Measurements from ENCODE around the gene EXOC4. TPM values are rescaled to one million over a fixed set of nuclear protein-coding genes. Genes with fewer than 3 reads are reported as not detected.

EXOC4 gene
- total RNA-seq, 4 donors from 2014 or later = 52.4 to 82.2 (median 67.0) TPM

DNA sequence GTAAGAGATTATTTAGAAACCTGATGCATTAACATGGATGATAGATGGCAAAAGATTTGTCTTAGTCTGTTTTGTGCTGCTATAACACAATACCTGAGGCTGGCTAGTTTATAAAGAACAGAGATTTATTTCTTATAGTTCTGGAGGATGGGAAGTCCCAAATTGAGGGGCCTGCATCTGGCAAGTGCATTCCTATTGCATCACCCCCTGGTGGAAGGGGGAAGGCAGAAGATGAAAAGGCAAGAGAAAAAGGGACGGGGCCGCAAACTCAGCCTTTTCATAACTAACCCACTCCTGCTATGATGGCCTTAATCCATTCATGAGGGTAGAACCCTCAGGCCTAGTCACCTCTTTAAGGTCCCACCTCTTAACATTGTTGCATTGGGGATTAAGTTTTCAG, 720.8 kb downstream of the EXOC4 start:
- TF ChIP-seq, protein P1, sequence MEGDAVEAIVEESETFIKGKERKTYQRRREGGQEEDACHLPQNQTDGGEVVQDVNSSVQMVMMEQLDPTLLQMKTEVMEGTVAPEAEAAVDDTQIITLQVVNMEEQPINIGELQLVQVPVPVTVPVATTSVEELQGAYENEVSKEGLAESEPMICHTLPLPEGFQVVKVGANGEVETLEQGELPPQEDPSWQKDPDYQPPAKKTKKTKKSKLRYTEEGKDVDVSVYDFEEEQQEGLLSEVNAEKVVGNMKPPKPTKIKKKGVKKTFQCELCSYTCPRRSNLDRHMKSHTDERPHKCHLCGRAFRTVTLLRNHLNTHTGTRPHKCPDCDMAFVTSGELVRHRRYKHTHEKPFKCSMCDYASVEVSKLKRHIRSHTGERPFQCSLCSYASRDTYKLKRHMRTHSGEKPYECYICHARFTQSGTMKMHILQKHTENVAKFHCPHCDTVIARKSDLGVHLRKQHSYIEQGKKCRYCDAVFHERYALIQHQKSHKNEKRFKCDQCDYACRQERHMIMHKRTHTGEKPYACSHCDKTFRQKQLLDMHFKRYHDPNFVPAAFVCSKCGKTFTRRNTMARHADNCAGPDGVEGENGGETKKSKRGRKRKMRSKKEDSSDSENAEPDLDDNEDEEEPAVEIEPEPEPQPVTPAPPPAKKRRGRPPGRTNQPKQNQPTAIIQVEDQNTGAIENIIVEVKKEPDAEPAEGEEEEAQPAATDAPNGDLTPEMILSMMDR (IDR thresholded peaks at IDR 0.05) = no peak
- no peak for TF ChIP-seq POLR2A (IDR thresholded peaks at IDR 0.05)
- H3K4me3 ChIP-seq (ENCODE audit: low read depth, poor library complexity, severe bottlenecking) = no peak overlapping the region
- no peak for DNase-seq (ENCODE audit: low spot score in 2 of 2)
- intact Hi-C loops (cut with DNase I; ENCODE audit: low total_unique reads) = no loop called here
- WGBS, 2 donors = 93 to 97% methylated on average over 2 of the region's 2 CpGs

DNA sequence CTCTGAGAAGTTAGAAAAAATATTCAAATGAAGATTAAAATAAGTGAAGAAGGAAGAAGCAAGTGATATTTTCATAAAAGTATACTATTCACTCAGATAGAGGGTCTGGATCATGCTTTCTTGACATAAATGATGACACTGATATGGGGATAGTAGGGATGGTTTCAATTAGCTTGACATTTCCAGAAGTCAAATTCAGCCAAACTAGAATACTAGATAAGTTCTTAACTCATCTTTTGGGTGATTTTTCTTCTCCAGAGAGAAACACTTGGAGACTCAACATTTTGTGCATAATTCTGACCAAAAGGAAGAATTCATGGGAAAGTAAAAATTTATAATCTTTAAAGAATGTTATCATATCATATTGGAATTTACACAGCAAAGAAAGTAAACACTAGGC, 722.3 kb downstream of the EXOC4 start:
- no peak for DNase-seq (ENCODE audit: low spot score in 2 of 2)
- TF ChIP-seq POLR2A (IDR thresholded peaks at IDR 0.05) = no peak
- TF ChIP-seq, protein P1 (IDR thresholded peaks at IDR 0.05) = no peak
- intact Hi-C loops (cut with DNase I; ENCODE audit: low total_unique reads) = no loop called here
- H3K4me3 ChIP-seq (ENCODE audit: low read depth, poor library complexity, severe bottlenecking) = no peak overlapping the region

DNA sequence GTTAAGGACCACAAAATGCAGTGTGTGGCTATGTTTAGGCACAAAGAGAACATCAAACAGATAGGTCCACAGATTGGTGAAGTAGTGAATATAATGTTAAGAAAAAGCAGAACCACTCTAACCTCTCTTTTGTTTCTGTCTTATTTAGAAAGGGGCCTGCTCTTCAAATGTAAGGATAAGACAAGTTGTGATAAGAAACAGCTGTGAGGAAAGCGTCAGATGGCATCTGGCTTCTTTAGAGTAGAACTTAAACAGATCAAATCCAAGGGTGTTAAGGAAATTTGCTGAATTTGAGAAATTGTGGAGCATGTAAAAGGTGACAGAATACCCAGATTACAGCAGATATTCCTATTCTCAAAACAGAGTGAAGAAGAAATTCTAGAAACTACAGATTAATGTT, 723.3 kb downstream of the EXOC4 start:
- 93 to 98% methylated on average over 1 of the region's 1 CpG for WGBS, 2 donors
- H3K4me3 ChIP-seq (ENCODE audit: low read depth, poor library complexity, severe bottlenecking) = no peak overlapping the region
- TF ChIP-seq, protein P1 (IDR thresholded peaks at IDR 0.05) = no peak
- TF ChIP-seq POLR2A (IDR thresholded peaks at IDR 0.05) = no peak
- DNase-seq (ENCODE audit: low spot score in 2 of 2) = no peak
- intact Hi-C loops (cut with DNase I; ENCODE audit: low total_unique reads) = no loop called here

DNA sequence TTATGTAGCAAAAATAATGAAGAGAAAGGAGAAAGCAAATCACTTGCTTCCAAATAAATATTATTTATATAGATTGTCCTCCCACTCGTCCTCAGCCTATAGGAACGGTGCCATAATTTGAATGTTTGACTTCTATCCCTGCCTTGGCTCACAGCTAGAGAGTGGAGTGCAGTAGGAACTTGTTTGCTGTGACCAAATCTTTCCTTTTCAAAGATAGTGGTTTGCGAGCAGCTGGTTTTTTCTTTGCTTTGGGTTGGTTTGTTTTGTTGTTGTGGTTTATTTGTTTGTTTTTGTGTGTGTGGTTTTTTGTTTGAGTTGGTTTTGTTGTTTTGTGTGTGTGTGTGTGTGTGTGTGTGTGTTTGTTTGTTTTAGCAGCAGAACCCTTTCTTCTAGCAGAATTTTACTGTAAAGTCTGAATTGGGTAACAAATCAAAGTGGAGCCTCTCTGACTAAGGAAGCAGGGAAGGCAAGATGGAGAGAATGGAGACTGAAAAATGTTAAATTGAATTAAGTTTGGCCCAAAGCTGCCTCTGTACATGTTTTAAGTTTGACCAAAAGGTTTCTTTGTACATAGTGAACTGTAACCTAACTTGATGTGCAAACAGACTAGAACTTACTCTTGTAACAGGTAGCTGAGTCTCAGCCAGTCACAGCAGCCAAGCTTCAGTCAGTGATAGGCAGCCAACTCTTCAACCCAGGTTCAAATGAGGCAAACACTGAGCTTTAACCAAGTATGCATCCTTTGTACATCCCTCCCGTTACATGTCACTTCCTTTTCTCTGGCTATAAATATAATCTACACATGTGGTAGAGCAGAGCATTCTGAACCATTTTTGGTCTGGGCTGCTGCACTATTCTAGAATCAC, 724.8 kb downstream of the EXOC4 start:
- intact Hi-C loops (cut with DNase I; ENCODE audit: low total_unique reads) = no loop called here
- no peak for DNase-seq (ENCODE audit: low spot score in 2 of 2)
- TF ChIP-seq, protein P1 (IDR thresholded peaks at IDR 0.05) = no peak
- no peak for TF ChIP-seq POLR2A (IDR thresholded peaks at IDR 0.05)
- no peak overlapping the region for H3K4me3 ChIP-seq (ENCODE audit: low read depth, poor library complexity, severe bottlenecking)
- WGBS, 2 donors = 71 to 85% methylated on average over 4 of the region's 4 CpGs

DNA sequence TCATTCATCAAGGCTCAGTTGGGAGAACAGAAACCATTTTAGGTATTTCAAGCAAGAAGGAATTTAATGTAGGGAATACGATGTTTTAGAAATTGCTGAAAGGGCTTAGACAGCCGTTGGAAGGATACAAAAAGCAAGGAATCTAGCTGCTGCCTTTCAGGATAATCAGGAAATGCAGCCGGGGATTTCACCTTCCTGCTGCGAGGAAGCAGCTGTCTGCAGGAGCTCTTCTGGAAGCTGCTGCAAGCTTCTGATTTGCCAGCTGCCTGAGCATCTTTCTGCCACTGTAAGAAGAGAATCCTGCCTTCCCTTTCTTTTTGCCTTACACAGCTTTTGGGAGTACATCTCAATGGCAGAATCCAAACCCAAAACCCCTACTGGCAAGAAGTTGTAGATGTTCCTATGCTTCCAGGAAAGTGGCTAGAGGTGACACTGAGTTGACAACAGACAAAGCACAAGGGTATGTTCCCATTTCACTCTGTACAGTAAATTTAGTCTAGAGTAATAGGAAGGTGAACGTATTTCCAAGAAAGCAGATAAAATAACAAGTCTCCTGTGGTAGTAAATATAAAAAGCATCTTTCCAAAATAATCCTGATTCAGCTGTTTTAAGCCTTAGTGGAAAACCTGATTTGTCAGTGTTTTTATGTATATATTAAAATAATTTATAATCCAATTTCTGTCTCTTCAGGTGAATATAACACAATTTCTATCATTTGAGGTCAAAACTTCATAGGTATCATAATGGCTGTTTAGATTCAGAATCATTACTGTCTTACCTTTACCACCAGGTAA, 725.8 kb downstream of the EXOC4 start:
- TF ChIP-seq, protein P1 (IDR thresholded peaks at IDR 0.05) = no peak
- TF ChIP-seq POLR2A (IDR thresholded peaks at IDR 0.05) = no peak
- 70 to 74% methylated on average over 5 of the region's 5 CpGs for WGBS, 2 donors
- intact Hi-C loops (cut with DNase I; ENCODE audit: low total_unique reads) = no loop called here
- no peak for DNase-seq (ENCODE audit: low spot score in 2 of 2)
- H3K4me3 ChIP-seq (ENCODE audit: low read depth, poor library complexity, severe bottlenecking) = no peak overlapping the region

Measured in lower leg skin (tissue), 4 donors.